Spinal cord (tissue), 10 donors: ENCODE measurements around the gene DNAJC1. TPM values are rescaled to one million over a fixed set of nuclear protein-coding genes. Genes with fewer than 3 reads are reported as not detected.
A peak's percentile ranks its signal among the peaks of the same experiment; 100 is the strongest.

ENCODE experiments used
- DNase-seq, 6 donors: peaks; one replicate each; pipeline versions ENCODE4 v3.0.0 to v3.0.0-alpha.2; 2013 to 2015; ENCODE audit warnings: low spot score in 6 of 6, low read depth in 4 of 6
- H3K27ac ChIP-seq: one replicate; pipeline ENCODE4 v1.5.1; 2013; ENCODE audit warnings: low read depth, low read length, control low read depth
- H3K27me3 ChIP-seq: one replicate; pipeline ENCODE4 v1.6.1; 2013; ENCODE audit warnings: low read length; ENCODE audit not compliant: control insufficient read depth, insufficient read depth
- H3K36me3 ChIP-seq: one replicate; pipeline ENCODE4 v1.6.1; 2013; ENCODE audit warnings: low read length; ENCODE audit not compliant: control insufficient read depth, insufficient read depth
- H3K4me1 ChIP-seq: one replicate; pipeline ENCODE4 v1.6.1; 2013; ENCODE audit warnings: low read length; ENCODE audit not compliant: control insufficient read depth, insufficient read depth
- H3K4me3 ChIP-seq: one replicate; pipeline ENCODE4 v1.5.1; 2013; ENCODE audit warnings: low read depth, low read length, control low read depth
- H3K9me3 ChIP-seq: one replicate; pipeline ENCODE4 v1.6.1; 2013; ENCODE audit warnings: low read length; ENCODE audit not compliant: control insufficient read depth, insufficient read depth
- WGBS: methylation state at CpG from one replicate; pipeline ENCODE4 v1.1.5; 2013; ENCODE audit warnings: missing lambda C conversion rate; ENCODE audit not compliant: insufficient coverage; 5-methylcytosine and 5-hydroxymethylcytosine counted together
- polyA plus RNA-seq, 2 donors: library from polyadenylated mRNA; unstranded; fragments of 120-200 nt; gene quantifications; one replicate each; pipeline ENCODE4 v1.2.1, GENCODE V29; 2013; ENCODE audit not compliant: insufficient read length in 2 of 2
- total RNA-seq, 2 donors: library from RNA; depleted of rRNA in 1 of 2; stranded (reverse); fragments of 120-200 nt in 1 of 2; fragments of >200 nt in 1 of 2; gene quantifications; one replicate each; pipeline versions ENCODE4 v1.2.3 to v1.2.4, GENCODE V29; 2013 to 2014
- donor health status: healthy.

Gene DNAJC1
- total and polyA plus RNA-seq, 4 donors, result 15.6 to 39.0 (median 19.6) TPM

DNA sequence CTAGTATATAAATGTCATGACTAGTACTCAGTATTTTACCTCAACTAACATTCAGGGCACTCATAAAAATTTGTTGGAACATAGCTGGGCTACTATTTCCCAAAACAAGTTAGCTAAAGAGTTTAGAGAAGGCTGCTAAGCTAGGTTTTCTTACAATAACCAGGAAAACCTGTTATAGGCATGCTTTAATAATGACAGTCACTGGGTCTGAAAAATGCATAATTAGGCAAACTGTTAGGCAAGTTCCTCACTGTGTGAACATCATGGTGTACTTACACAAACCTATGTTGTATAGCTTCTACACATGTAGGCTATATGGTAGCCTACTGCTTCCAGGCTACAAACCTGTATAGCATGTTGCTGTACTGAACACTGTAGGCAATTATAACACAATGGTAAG is 79.0 kb downstream of the DNAJC1 start:
- no peaks in the 10 kb centered on the region for H3K4me1 ChIP-seq
- no peaks in the 10 kb centered on the region for H3K36me3 ChIP-seq
- no peak for DNase-seq
- no peak overlapping the region for H3K27ac ChIP-seq
- no peaks in the 10 kb centered on the region for H3K27me3 ChIP-seq
- H3K4me3 ChIP-seq, result no peak overlapping the region
- H3K9me3 ChIP-seq, result no peaks in the 10 kb centered on the region

- no peak overlapping the region for H3K4me3 ChIP-seq
- H3K27me3 ChIP-seq, result no peaks in the 10 kb centered on the region
- H3K36me3 ChIP-seq, result no peaks in the 10 kb centered on the region
- H3K27ac ChIP-seq, result no peak overlapping the region
- DNase-seq, result no peak
- no peaks in the 10 kb centered on the region for H3K9me3 ChIP-seq
- no peaks in the 10 kb centered on the region for H3K4me1 ChIP-seq
- WGBS, result no CpG with 5 or more reads among the region's 3 CpGs
Measured at GRCh38 chr10:21920633-21921032, 82.9 kb downstream of the DNAJC1 start.

DNA sequence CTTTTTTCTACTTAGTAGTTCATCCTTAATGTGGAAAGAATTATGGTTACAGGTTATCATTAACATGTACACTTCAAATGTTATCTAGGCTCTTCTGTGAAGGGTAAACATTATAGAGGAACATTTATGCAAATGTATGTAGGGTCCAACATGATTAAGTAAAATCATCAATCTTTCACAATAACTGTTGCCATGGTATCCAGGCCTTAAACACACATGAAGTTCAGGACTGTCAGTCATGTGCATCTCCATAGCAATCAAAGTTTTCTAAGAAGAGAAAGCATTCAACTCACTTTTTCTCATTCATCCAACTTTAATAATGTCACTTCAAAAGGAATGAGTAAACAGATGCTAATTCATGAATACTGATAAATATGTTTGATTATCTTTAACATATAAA is 83.6 kb downstream of the DNAJC1 start:
- no peaks in the 10 kb centered on the region for H3K27me3 ChIP-seq
- no peak overlapping the region for H3K27ac ChIP-seq
- H3K9me3 ChIP-seq, result no peaks in the 10 kb centered on the region
- no peak for DNase-seq
- H3K4me3 ChIP-seq, result no peak overlapping the region
- H3K36me3 ChIP-seq, result no peaks in the 10 kb centered on the region
- no peaks in the 10 kb centered on the region for H3K4me1 ChIP-seq

- DNase-seq, result no peak
- 71% methylated on average over 1 of the region's 1 CpG for WGBS
- no peaks in the 10 kb centered on the region for H3K27me3 ChIP-seq
- no peak overlapping the region for H3K4me3 ChIP-seq
- H3K4me1 ChIP-seq, result no peaks in the 10 kb centered on the region
- no peaks in the 10 kb centered on the region for H3K36me3 ChIP-seq
- H3K9me3 ChIP-seq, result no peaks in the 10 kb centered on the region
- H3K27ac ChIP-seq, result no peak overlapping the region
Measured at GRCh38 chr10:21919117-21919516, 84.4 kb downstream of the DNAJC1 start.

- Histone ChIP-seq H3K27ac (no peak overlapping the region), H3K36me3 (peaks cover 2% of the 10 kb centered on the region), H3K4me1 (no peaks in the 10 kb centered on the region), H3K9me3 (no peaks in the 10 kb centered on the region), H3K27me3 (no peaks in the 10 kb centered on the region), H3K4me3 (no peak overlapping the region)
- peak in 2 of 6 donors; percentile 38 to 42 for DNase-seq
- 20% methylated on average over 2 of the region's 2 CpGs for WGBS
Measured at GRCh38 chr10:21912625-21913024, 90.9 kb downstream of the DNAJC1 start.

DNA sequence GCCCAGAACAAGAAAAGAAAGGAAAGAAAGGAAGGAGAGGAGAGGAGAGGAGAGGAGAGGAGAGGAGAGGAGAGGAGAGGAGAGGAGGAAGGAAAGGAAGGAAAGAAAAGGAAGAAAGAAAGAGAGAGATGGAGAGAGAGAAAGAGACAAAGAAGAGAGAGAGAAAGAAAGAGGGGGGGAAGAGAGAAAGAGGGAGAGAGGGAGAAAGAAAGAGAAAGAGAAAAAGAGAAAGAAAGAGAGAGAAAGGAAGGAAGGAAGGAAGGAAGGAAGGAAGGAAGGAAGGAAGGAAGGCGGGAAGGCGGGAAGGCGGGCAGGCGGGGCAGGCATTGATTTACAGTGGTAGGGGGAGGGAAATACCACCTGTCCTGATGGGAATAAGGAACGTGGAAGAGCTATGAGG is 92.7 kb downstream of the DNAJC1 start:
- no peak overlapping the region for H3K4me3 ChIP-seq
- WGBS, result 98% methylated on average over 4 of the region's 5 CpGs
- no peaks in the 10 kb centered on the region for H3K27me3 ChIP-seq

DNA sequence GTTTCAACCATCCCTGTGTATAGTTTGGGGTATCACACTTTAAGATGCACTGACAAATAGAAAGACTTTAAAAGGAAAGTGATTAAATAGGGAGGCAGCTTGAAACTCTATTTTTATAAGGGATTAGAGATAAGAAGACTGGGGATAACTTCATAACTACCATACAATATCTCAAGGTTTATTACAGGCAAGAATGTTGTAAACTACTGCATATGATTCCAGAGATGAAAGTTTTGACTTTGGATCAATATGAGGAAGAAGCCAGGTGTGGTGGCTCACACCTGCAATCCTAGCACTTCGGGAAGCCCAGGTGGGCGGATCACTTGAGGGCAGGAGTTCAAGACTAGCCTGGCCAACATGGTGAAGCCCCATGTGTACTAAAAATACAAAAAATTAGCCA is 96.1 kb downstream of the DNAJC1 start:
- WGBS, result 88% methylated on average over 2 of the region's 2 CpGs
- H3K9me3 ChIP-seq, result no peaks in the 10 kb centered on the region
- H3K4me3 ChIP-seq, result no peak overlapping the region
- no peak for DNase-seq
- H3K27ac ChIP-seq, result no peak overlapping the region
- peaks cover 2% of the 10 kb centered on the region for H3K36me3 ChIP-seq
- H3K27me3 ChIP-seq, result no peaks in the 10 kb centered on the region
- H3K4me1 ChIP-seq, result no peaks in the 10 kb centered on the region

More for the DNA sequence above, 92.7 kb downstream of the DNAJC1 start:
- Histone ChIP-seq H3K4me1 (no peaks in the 10 kb centered on the region), H3K9me3 (no peaks in the 10 kb centered on the region), H3K36me3 (peaks cover 2% of the 10 kb centered on the region), H3K27ac (no peak overlapping the region)
- DNase-seq, result no peak

GRCh38 chr10:21904930-21905329 is 98.6 kb downstream of the DNAJC1 start:
- Histone ChIP-seq H3K4me1 (no peaks in the 10 kb centered on the region), H3K27me3 (no peaks in the 10 kb centered on the region), H3K36me3 (no peaks in the 10 kb centered on the region), H3K9me3 (no peaks in the 10 kb centered on the region), H3K4me3 (no peak overlapping the region), H3K27ac (no peak overlapping the region)
- WGBS, result no CpG with 5 or more reads among the region's 2 CpGs
- DNase-seq, result no peak

DNA sequence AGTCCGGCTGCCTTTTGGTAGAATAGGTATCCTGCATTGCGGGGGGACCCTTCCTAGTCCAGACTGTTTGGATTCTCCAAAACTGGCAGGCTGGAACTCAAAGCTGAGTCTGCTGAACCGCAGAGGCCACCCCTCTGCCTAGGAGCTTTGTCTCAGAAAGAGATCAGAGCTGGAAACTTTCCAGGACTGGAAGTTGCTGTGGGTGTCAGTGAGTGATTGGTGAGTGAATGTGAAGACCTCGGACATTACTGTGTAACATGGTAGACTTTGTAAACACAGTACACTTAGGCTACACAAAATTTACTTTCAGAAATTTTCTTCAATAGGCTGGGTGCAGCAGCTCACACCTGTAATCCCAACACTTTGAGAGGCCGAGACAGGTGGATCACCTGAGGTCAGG is 103.8 kb downstream of the DNAJC1 start:
- H3K36me3 ChIP-seq, result no peaks in the 10 kb centered on the region
- H3K4me3 ChIP-seq, result no peak overlapping the region
- DNase-seq, result no peak
- no peaks in the 10 kb centered on the region for H3K4me1 ChIP-seq
- H3K27me3 ChIP-seq, result no peaks in the 10 kb centered on the region
- no peaks in the 10 kb centered on the region for H3K9me3 ChIP-seq
- WGBS, result 95% methylated on average over 4 of the region's 5 CpGs
- H3K27ac ChIP-seq, result no peak overlapping the region

DNA sequence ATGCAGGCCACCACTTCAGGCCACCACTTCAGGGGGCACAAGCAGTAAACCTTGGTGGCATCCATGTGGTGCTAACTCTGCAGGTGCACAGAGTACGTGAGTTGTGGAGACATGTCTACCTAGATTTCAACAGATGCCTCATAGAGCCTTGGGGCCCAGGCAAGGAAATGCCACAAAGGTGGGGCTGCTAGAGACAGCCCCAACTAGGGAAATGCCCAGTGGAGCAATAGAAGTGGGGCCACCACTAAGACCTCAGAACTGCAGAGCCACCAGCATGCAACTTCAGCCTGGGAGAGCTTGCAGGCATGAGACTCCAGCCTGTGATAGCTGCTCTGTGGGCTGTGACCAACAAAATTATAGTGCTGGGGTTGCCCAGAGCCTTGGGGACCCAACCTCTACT is 107.6 kb downstream of the DNAJC1 start:
- DNase-seq, result no peak
- Histone ChIP-seq H3K4me3 (no peak overlapping the region), H3K4me1 (no peaks in the 10 kb centered on the region), H3K36me3 (no peaks in the 10 kb centered on the region), H3K27me3 (no peaks in the 10 kb centered on the region), H3K27ac (no peak overlapping the region), H3K9me3 (peaks cover 2% of the 10 kb centered on the region)
- 100% methylated on average over 1 of the region's 1 CpG for WGBS
